ENCODE measurements around the gene PCSK6.

The PCSK6 gene

GRCh38 chr15:101394654-101395053 is 94.9 kb downstream of the PCSK6 start:
- Histone ChIP-seq H4K20me1 (ENCODE audit: low read depth, low read length) (no peaks in the 10 kb centered on the region), H3K27me3 (ENCODE audit: low read length) (no peaks in the 10 kb centered on the region), H2AFZ (ENCODE audit: low read depth, low read length, severe bottlenecking) (no peak overlapping the region), H3K9ac (ENCODE audit: low read length) (no peak overlapping the region), H3F3A (ENCODE audit: insufficient read depth) (no peaks in the 10 kb centered on the region), H3K36me3 (ENCODE audit: low read length) (no peaks in the 10 kb centered on the region), H3K4me3 (ENCODE audit: insufficient read depth, low read length, poor library complexity, severe bottlenecking) (no peak overlapping the region), H3K9me2 (replicated peaks; ENCODE audit: insufficient read depth, low read length) (no peaks in the 10 kb centered on the region), H3K27ac (ENCODE audit: low read depth, low read length) (no peak overlapping the region), H3K9me3 (ENCODE audit: insufficient read depth, low read length) (no peaks in the 10 kb centered on the region), H3K79me2 (ENCODE audit: insufficient read depth, low read length) (no peaks in the 10 kb centered on the region), H3K4me2 (ENCODE audit: low read depth, low read length, poor library complexity, severe bottlenecking) (no peak overlapping the region)
- TF ChIP-seq EZH2phosphoT487 (conservative IDR thresholded peaks at IDR 0.05; ENCODE audit: low read length) = no peak
- TF ChIP-seq CTCF (IDR thresholded peaks at IDR 0.05; ENCODE audit: insufficient read depth, low read length, poor library complexity, severe bottlenecking) = no peak

GRCh38 chr15:101394056-101394630 is 95.4 kb downstream of the PCSK6 start:
- Histone ChIP-seq H3K27ac (ENCODE audit: low read depth, low read length) (no peak overlapping the region), H3K9me2 (replicated peaks; ENCODE audit: insufficient read depth, low read length) (no peaks in the 10 kb centered on the region), H2AFZ (ENCODE audit: low read depth, low read length, severe bottlenecking) (no peak overlapping the region), H3K36me3 (ENCODE audit: low read length) (no peaks in the 10 kb centered on the region), H3K4me3 (ENCODE audit: insufficient read depth, low read length, poor library complexity, severe bottlenecking) (no peak overlapping the region), H3K9me3 (ENCODE audit: insufficient read depth, low read length) (no peaks in the 10 kb centered on the region), H4K20me1 (ENCODE audit: low read depth, low read length) (no peaks in the 10 kb centered on the region), H3K9ac (ENCODE audit: low read length) (no peak overlapping the region), H3K79me2 (ENCODE audit: insufficient read depth, low read length) (no peaks in the 10 kb centered on the region), H3K4me2 (ENCODE audit: low read depth, low read length, poor library complexity, severe bottlenecking) (no peak overlapping the region), H3F3A (ENCODE audit: insufficient read depth) (no peaks in the 10 kb centered on the region), H3K27me3 (ENCODE audit: low read length) (no peaks in the 10 kb centered on the region)
- TF ChIP-seq CTCF (IDR thresholded peaks at IDR 0.05; ENCODE audit: insufficient read depth, low read length, poor library complexity, severe bottlenecking) (no peak), EZH2phosphoT487 (conservative IDR thresholded peaks at IDR 0.05; ENCODE audit: low read length) (no peak)

GRCh38 chr15:101393172-101393571 is 96.3 kb downstream of the PCSK6 start:
- no peaks in the 10 kb centered on the region for H3F3A ChIP-seq (ENCODE audit: insufficient read depth)
- H3K27me3 ChIP-seq (ENCODE audit: low read length) = no peaks in the 10 kb centered on the region
- TF ChIP-seq CTCF (IDR thresholded peaks at IDR 0.05; ENCODE audit: insufficient read depth, low read length, poor library complexity, severe bottlenecking) = no peak
- no peak overlapping the region for H2AFZ ChIP-seq (ENCODE audit: low read depth, low read length, severe bottlenecking)
- no peaks in the 10 kb centered on the region for H3K36me3 ChIP-seq (ENCODE audit: low read length)
- no peak overlapping the region for H3K4me3 ChIP-seq (ENCODE audit: insufficient read depth, low read length, poor library complexity, severe bottlenecking)
- no peaks in the 10 kb centered on the region for H3K9me3 ChIP-seq (ENCODE audit: insufficient read depth, low read length)
- H3K27ac ChIP-seq (ENCODE audit: low read depth, low read length) = no peak overlapping the region
- no peaks in the 10 kb centered on the region for H4K20me1 ChIP-seq (ENCODE audit: low read depth, low read length)
- H3K4me2 ChIP-seq (ENCODE audit: low read depth, low read length, poor library complexity, severe bottlenecking) = no peak overlapping the region
- H3K9ac ChIP-seq (ENCODE audit: low read length) = no peak overlapping the region
- no peaks in the 10 kb centered on the region for H3K79me2 ChIP-seq (ENCODE audit: insufficient read depth, low read length)
- H3K9me2 ChIP-seq (replicated peaks; ENCODE audit: insufficient read depth, low read length) = no peaks in the 10 kb centered on the region
